Vagina (tissue), 2 donors: Measurements from ENCODE around the gene GRK5.

Experiments
- POLR2A ChIP-seq, 2 donors: fragments of 450-650 bp; IDR thresholded peaks; one replicate each; pipeline ENCODE4 v1.6.1; 2017; ENCODE audit warnings: antibody characterized with exemption in 2 of 2, mild to moderate bottlenecking in 2 of 2, moderate library complexity in 2 of 2
- POLR2AphosphoS5 ChIP-seq, 2 donors: sonication (generic); formaldehyde crosslinking; IDR thresholded peaks; one replicate each; pipeline ENCODE4 v1.9.0; 2017; ENCODE audit warnings: antibody characterized with exemption in 2 of 2, mild to moderate bottlenecking in 2 of 2, low read depth in 1 of 2; ENCODE audit not compliant: insufficient read depth in 1 of 2
- TF ChIP-seq, protein P1 (sequence below), 3 experiments: fragments of 450-650 bp in 2 of 3; fragments of 200-600 bp in 1 of 3; sonication (generic) in 1 of 3; IDR thresholded peaks; one replicate each; pipeline ENCODE4 v1.5.1; 2017 to 2019; ENCODE audit warnings: antibody characterized with exemption in 3 of 3, mild to moderate bottlenecking in 2 of 3, moderate library complexity in 2 of 3

GRCh38 chr10:119443970-119444660, 236.7 kb downstream of the GRK5 start:
- no peak for TF ChIP-seq POLR2A (IDR thresholded peaks at IDR 0.05)
- no peak for TF ChIP-seq POLR2AphosphoS5 (IDR thresholded peaks at IDR 0.05; ENCODE audit: insufficient read depth in 1 of 2, low read depth in 1 of 2)
- TF ChIP-seq, protein P1, sequence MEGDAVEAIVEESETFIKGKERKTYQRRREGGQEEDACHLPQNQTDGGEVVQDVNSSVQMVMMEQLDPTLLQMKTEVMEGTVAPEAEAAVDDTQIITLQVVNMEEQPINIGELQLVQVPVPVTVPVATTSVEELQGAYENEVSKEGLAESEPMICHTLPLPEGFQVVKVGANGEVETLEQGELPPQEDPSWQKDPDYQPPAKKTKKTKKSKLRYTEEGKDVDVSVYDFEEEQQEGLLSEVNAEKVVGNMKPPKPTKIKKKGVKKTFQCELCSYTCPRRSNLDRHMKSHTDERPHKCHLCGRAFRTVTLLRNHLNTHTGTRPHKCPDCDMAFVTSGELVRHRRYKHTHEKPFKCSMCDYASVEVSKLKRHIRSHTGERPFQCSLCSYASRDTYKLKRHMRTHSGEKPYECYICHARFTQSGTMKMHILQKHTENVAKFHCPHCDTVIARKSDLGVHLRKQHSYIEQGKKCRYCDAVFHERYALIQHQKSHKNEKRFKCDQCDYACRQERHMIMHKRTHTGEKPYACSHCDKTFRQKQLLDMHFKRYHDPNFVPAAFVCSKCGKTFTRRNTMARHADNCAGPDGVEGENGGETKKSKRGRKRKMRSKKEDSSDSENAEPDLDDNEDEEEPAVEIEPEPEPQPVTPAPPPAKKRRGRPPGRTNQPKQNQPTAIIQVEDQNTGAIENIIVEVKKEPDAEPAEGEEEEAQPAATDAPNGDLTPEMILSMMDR (IDR thresholded peaks at IDR 0.05) = no peak
